ENCODE measurements around the gene DPF1. TPM values are rescaled to one million over a fixed set of nuclear protein-coding genes. Genes with fewer than 3 reads are reported as not detected.
A peak's percentile ranks its signal among the peaks of the same experiment; 100 is the strongest.

Gene DPF1
- total and polyA plus RNA-seq, 4 donors = not detected

DNA sequence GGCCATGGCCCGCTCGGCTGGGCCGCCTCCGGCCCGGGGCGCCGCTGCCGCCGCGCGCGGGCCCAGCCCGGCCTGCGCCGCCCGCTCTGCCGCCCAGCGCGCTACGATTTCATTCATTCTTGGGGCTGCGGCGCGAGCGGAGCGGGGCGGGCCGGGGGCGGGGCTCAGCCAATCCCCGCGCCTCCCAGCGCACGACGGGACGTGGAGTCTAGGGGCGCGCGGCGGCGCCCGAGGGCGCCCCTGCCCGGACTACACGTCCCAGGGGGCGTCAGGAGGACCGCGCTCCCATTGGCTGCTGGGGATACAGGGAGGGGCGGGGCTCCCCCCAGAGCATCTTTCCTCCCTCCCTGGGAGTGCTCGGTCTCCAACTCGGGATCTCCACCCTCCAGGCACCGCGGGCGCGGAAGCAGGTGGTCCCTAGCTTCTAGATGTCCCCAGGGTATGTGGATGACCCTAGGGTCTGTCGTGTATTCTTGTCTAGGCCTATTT lies 5.6 kb upstream of the DPF1 start:
- H3K4me3 ChIP-seq (ENCODE audit: low read depth in 1 of 3, low read length in 3 of 3) = peak overlapping the region in 1 of 3 donors; percentile 33
- H3K9ac ChIP-seq (ENCODE audit: low read depth in 1 of 2, low read length in 2 of 2) = no peak overlapping the region
- no peaks in the 10 kb centered on the region for H3K9me3 ChIP-seq (ENCODE audit: control insufficient read depth in 4 of 4, low read length in 3 of 4)
- DNase-seq (ENCODE audit: low spot score) = no peak
- no peaks in the 10 kb centered on the region for H3K36me3 ChIP-seq (ENCODE audit: control insufficient read depth in 4 of 4, insufficient read depth in 3 of 4, low read depth in 1 of 4, low read length in 3 of 4)
- H3K27me3 ChIP-seq (ENCODE audit: control insufficient read depth in 4 of 4, insufficient read depth in 4 of 4, low read length in 3 of 4) = peaks cover 0 to 9% (median 4%) of the 10 kb centered on the region in 4 donors
- no peak overlapping the region for H3K27ac ChIP-seq (ENCODE audit: low read depth in 1 of 2, low read length in 2 of 2)
- H3K4me1 ChIP-seq (ENCODE audit: control insufficient read depth in 4 of 4, insufficient read depth in 4 of 4, low read length in 3 of 4) = peaks cover 0 to 8% (median 2%) of the 10 kb centered on the region in 4 donors
- WGBS = 3% methylated on average over 54 of the region's 54 CpGs
- TF ChIP-seq RAD21 (IDR thresholded peaks at IDR 0.05) (no peak), HNF4G (IDR thresholded peaks at IDR 0.05) (no peak), GABPA (IDR thresholded peaks at IDR 0.05 in 1 of 2, conservative IDR thresholded peaks at IDR 0.05 in 1 of 2) (no peak), SP1 (IDR thresholded peaks at IDR 0.05) (no peak), FOXA2 (IDR thresholded peaks at IDR 0.05) (no peak), TAF1 (conservative IDR thresholded peaks at IDR 0.05) (no peak), EGR1 (IDR thresholded peaks at IDR 0.05; ENCODE audit: low read depth in 2 of 2) (no peak), HNF4A (conservative IDR thresholded peaks at IDR 0.05) (no peak), ZBTB33 (IDR thresholded peaks at IDR 0.05) (no peak), RXRA (IDR thresholded peaks at IDR 0.05) (no peak)
- TF ChIP-seq, protein P1, sequence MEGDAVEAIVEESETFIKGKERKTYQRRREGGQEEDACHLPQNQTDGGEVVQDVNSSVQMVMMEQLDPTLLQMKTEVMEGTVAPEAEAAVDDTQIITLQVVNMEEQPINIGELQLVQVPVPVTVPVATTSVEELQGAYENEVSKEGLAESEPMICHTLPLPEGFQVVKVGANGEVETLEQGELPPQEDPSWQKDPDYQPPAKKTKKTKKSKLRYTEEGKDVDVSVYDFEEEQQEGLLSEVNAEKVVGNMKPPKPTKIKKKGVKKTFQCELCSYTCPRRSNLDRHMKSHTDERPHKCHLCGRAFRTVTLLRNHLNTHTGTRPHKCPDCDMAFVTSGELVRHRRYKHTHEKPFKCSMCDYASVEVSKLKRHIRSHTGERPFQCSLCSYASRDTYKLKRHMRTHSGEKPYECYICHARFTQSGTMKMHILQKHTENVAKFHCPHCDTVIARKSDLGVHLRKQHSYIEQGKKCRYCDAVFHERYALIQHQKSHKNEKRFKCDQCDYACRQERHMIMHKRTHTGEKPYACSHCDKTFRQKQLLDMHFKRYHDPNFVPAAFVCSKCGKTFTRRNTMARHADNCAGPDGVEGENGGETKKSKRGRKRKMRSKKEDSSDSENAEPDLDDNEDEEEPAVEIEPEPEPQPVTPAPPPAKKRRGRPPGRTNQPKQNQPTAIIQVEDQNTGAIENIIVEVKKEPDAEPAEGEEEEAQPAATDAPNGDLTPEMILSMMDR (IDR thresholded peaks at IDR 0.05; ENCODE audit: low read depth, low read length, missing input control) = no peak
- TF ChIP-seq, protein P2, sequence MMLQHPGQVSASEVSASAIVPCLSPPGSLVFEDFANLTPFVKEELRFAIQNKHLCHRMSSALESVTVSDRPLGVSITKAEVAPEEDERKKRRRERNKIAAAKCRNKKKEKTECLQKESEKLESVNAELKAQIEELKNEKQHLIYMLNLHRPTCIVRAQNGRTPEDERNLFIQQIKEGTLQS (IDR thresholded peaks at IDR 0.05) = no peak
- TF ChIP-seq, protein P3, sequence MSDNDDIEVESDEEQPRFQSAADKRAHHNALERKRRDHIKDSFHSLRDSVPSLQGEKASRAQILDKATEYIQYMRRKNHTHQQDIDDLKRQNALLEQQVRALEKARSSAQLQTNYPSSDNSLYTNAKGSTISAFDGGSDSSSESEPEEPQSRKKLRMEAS (IDR thresholded peaks at IDR 0.05) = no peak

DNA sequence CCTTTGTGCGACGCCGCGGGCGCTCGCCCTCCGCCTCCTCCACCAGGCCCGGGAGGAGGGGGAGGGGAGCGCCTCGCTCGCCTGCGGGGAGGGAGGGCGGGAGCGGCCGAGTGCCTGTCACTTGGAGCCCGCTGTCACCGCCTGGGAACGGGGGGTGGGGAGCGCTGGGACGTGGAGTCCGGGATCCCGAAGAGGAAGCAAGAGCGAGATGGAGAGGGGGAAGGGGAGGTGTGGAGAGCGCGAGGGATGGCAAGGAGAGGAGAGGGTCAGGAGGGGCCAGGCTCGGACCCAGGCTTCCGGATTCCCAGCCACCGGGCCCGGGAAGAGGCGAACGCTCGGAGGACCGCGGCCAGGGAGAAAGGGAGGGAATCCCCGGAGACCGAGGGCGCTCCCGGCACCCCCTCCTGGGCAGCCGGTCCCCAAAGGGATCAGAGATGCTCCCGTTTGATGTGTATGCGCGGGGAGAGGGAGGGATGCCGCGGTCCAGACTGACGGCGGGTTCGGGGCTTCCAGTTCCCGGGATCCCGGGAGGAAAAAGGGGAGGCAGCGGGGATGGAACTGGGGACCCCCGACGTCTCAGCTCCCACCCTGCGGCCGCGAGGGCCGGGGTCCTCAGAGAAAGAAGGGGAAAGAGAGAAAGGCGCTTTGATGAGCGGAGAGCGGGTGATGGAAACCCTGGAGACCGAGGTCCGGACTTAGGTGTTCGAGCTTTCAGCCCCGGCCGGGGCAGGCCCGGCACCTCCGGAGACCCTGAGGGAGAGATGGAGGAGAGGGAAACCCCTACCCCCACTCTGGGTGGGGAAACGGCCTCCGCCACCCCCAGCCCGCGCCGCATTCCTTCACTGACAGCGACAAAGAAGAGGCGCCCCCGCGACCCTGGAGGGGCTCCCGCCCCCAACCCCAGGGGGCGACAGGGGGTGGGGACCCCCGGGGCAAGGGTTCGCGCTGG lies 4.7 kb upstream of the DPF1 start:
- no peak for DNase-seq (ENCODE audit: low spot score)
- Histone ChIP-seq H3K9ac (ENCODE audit: low read depth in 1 of 2, low read length in 2 of 2) (no peak overlapping the region), H3K9me3 (ENCODE audit: control insufficient read depth in 4 of 4, low read length in 3 of 4) (no peaks in the 10 kb centered on the region), H3K27me3 (ENCODE audit: control insufficient read depth in 4 of 4, insufficient read depth in 4 of 4, low read length in 3 of 4) (peaks cover 0 to 10% (median 6%) of the 10 kb centered on the region in 4 donors), H3K4me3 (ENCODE audit: low read depth in 1 of 3, low read length in 3 of 3) (peak overlapping the region in 1 of 3 donors; percentile 33), H3K4me1 (ENCODE audit: control insufficient read depth in 4 of 4, insufficient read depth in 4 of 4, low read length in 3 of 4) (peaks cover 0 to 11% (median 5%) of the 10 kb centered on the region in 4 donors), H3K36me3 (ENCODE audit: control insufficient read depth in 4 of 4, insufficient read depth in 3 of 4, low read depth in 1 of 4, low read length in 3 of 4) (no peaks in the 10 kb centered on the region), H3K27ac (ENCODE audit: low read depth in 1 of 2, low read length in 2 of 2) (no peak overlapping the region)
- TF ChIP-seq JUND (IDR thresholded peaks at IDR 0.05) (no peak), GABPA (IDR thresholded peaks at IDR 0.05 in 1 of 2, conservative IDR thresholded peaks at IDR 0.05 in 1 of 2) (no peak), ZBTB33 (IDR thresholded peaks at IDR 0.05) (no peak)
- TF ChIP-seq, protein P4, sequence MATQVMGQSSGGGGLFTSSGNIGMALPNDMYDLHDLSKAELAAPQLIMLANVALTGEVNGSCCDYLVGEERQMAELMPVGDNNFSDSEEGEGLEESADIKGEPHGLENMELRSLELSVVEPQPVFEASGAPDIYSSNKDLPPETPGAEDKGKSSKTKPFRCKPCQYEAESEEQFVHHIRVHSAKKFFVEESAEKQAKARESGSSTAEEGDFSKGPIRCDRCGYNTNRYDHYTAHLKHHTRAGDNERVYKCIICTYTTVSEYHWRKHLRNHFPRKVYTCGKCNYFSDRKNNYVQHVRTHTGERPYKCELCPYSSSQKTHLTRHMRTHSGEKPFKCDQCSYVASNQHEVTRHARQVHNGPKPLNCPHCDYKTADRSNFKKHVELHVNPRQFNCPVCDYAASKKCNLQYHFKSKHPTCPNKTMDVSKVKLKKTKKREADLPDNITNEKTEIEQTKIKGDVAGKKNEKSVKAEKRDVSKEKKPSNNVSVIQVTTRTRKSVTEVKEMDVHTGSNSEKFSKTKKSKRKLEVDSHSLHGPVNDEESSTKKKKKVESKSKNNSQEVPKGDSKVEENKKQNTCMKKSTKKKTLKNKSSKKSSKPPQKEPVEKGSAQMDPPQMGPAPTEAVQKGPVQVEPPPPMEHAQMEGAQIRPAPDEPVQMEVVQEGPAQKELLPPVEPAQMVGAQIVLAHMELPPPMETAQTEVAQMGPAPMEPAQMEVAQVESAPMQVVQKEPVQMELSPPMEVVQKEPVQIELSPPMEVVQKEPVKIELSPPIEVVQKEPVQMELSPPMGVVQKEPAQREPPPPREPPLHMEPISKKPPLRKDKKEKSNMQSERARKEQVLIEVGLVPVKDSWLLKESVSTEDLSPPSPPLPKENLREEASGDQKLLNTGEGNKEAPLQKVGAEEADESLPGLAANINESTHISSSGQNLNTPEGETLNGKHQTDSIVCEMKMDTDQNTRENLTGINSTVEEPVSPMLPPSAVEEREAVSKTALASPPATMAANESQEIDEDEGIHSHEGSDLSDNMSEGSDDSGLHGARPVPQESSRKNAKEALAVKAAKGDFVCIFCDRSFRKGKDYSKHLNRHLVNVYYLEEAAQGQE (IDR thresholded peaks at IDR 0.05) = no peak
- 4% methylated on average over 80 of the region's 80 CpGs for WGBS

Measured in liver (tissue), 9 donors.